Left ventricle myocardium inferior (tissue), 1 donor: ENCODE data around the gene TPX2. TPM values are rescaled to one million over a fixed set of nuclear protein-coding genes. Genes with fewer than 3 reads are reported as not detected.

Experiments used
- DNase-seq: peaks from one replicate; pipeline ENCODE4 v3.0.0-alpha.2; 2020
- H3K27ac ChIP-seq: fragments of 200-600 bp; replicated peaks from 2 replicates; pipeline ENCODE4 v1.8.0; 2021
- H3K27me3 ChIP-seq: fragments of 200-600 bp; 2 replicates; pipeline ENCODE4 v1.8.0; 2021; ENCODE audit warnings: low read depth
- H3K36me3 ChIP-seq: fragments of 200-600 bp; 2 replicates; pipeline ENCODE4 v1.8.0; 2021
- H3K4me1 ChIP-seq: fragments of 200-600 bp; 2 replicates; pipeline ENCODE4 v1.8.0; 2021
- H3K4me3 ChIP-seq: fragments of 200-600 bp; 2 replicates; pipeline ENCODE4 v1.8.0; 2021; ENCODE audit warnings: mild to moderate bottlenecking, moderate library complexity
- H3K9me3 ChIP-seq: fragments of 200-600 bp; replicated peaks from 2 replicates; pipeline ENCODE4 v1.8.0; 2021
- intact Hi-C: fragments of 100-400 bp; cut with micrococcal nuclease; formaldehyde crosslinking; loops from one replicate; pipeline ENCODE4 v1.11.0; 2022
- total RNA-seq: library from RNA; stranded (reverse); fragmentation: NEBNext Ultra II Directional; extraction: Animal tissue kit (Norgen Biotek cat#: 25700); gene quantifications from one replicate; pipeline ENCODE4 v1.2.1, GENCODE V29; 2021
- TF ChIP-seq, protein P1 (sequence below): fragments of 200-600 bp; IDR thresholded peaks from 2 replicates; pipeline ENCODE4 v1.8.0; 2021; ENCODE audit warnings: antibody characterized with exemption, mild to moderate bottlenecking, borderline replicate concordance
- donor health status: DM: no; HTN: yes; CAD: no; lungs with severe emphysema.

Gene TPX2
- total RNA-seq, 1 donor from 2014 or later, result 0.71 TPM

DNA sequence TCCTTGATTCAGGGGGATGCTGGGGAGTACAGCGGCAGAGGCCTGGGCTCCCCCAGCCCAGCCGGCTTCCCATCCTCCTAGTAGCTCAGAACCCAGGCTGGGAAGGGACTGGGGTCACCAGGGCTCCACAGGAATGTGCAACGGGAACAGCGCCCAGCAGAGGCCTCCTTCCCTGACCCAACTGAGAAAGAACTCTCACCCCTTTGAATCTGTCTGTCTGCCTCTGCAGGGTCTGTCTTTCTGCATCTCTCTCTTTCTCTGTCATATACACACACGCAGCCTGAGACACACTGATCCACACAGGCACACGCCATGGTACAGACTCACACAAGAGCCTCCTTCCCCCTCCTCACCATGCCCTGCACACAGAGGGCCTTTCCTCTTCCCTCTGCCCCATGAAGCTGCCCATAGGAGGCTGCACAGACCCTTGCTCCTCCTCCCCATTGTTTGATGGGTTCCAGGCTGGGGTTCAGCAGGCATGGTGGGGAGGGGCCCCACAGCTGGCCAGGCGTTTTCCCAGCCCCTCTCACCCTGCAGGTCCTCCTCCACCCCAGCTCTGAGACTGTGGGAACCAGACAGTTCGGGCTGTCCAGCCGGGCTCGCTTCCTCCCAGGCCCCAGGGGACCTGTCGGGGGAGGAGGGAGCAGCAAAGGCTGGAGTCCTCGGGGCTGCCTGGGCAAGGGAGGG is 103.5 kb downstream of the TPX2 start:
- peak; percentile 77 for DNase-seq
- TF ChIP-seq, protein P1, sequence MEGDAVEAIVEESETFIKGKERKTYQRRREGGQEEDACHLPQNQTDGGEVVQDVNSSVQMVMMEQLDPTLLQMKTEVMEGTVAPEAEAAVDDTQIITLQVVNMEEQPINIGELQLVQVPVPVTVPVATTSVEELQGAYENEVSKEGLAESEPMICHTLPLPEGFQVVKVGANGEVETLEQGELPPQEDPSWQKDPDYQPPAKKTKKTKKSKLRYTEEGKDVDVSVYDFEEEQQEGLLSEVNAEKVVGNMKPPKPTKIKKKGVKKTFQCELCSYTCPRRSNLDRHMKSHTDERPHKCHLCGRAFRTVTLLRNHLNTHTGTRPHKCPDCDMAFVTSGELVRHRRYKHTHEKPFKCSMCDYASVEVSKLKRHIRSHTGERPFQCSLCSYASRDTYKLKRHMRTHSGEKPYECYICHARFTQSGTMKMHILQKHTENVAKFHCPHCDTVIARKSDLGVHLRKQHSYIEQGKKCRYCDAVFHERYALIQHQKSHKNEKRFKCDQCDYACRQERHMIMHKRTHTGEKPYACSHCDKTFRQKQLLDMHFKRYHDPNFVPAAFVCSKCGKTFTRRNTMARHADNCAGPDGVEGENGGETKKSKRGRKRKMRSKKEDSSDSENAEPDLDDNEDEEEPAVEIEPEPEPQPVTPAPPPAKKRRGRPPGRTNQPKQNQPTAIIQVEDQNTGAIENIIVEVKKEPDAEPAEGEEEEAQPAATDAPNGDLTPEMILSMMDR, result no peak
- intact Hi-C loops, result no loop called here
- Histone ChIP-seq H3K27ac (peak overlapping the region; percentile 87), H3K36me3 (no peaks in the 10 kb centered on the region), H3K9me3 (no peaks in the 10 kb centered on the region), H3K27me3 (peaks cover 5% of the 10 kb centered on the region), H3K4me1 (peaks cover 52% of the 10 kb centered on the region), H3K4me3 (peak overlapping the region; percentile 64)

DNA sequence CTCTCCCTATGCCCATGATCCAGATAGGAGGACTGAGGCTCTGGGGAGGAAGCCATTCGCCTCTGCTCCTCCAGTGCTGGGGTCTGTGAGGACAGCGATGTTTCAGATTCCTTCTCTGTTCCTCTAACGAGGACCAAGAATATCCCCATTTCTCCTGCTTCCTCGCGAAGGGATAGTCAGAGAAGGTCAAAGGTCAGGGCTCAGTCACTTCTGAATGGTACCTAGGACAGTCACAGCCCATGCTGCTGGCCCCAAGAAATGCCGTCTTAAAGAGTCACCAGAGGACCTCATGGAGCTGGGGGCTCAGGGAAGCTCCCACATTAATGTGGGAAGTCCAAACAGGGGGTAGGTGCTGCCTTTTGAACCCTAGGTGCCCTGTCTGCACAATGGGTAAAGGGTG is 104.2 kb downstream of the TPX2 start:
- peaks cover 9% of the 10 kb centered on the region for H3K27me3 ChIP-seq
- H3K27ac ChIP-seq, result peak overlapping the region; percentile 87
- no peaks in the 10 kb centered on the region for H3K36me3 ChIP-seq
- intact Hi-C loops, result no loop called here
- TF ChIP-seq, protein P1, result no peak
- peaks cover 46% of the 10 kb centered on the region for H3K4me1 ChIP-seq
- no peak for DNase-seq
- no peaks in the 10 kb centered on the region for H3K9me3 ChIP-seq
- peak overlapping the region; percentile 64 for H3K4me3 ChIP-seq

DNA sequence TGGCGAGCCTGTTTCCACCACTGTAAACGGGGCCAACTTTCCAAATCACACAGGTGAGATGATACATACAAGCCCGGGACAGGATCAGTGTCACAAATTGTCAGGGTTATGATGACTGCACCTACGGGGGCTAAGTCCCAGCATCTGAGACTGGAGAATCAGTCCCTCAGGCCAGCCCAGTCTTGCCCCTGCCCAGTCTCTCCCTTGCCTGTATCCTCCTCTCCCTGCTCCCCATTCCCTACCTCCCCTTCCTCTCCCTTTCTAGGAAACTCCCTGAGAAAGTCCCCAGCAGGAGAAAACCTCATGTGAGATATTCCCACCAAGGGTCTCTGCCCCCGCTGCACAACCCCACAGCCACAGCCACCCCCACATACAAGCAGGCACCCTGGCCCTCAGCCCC is 104.8 kb downstream of the TPX2 start:
- intact Hi-C loops, result no loop called here

DNA sequence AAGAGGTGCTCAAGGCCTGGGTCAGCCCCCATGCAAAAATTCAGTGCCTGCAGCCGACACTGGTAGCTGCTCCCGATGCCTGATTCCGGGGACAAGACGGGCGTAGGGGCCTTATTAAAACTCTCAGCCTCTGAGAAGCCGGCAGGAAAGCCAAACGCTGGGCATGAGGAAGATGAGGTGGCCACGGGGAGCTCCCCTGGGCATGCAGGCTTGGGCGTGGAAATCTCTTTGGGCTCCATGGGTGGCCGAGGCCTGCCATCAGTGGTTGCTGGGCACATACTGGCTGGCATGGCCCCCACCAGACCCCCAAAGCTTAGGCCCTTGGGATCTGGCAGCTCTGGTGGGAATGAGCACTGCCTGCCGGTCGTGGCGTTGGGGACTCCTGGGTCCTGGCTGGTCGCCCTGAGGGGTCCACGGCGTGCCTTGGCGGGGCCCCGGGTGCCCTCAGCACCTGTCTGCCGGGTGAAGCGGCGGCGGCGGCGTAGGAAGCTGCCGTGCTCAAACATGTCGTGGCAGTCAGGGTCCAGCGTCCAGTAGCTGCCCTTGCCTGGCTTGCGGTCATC is 105.7 kb downstream of the TPX2 start:
- H3K27ac ChIP-seq, result peak overlapping the region; percentile 87

More for the DNA sequence above, 104.8 kb downstream of the TPX2 start:
- peak overlapping the region; percentile 87 for H3K27ac ChIP-seq
- peaks cover 40% of the 10 kb centered on the region for H3K4me1 ChIP-seq
- H3K9me3 ChIP-seq, result no peaks in the 10 kb centered on the region
- H3K27me3 ChIP-seq, result peaks cover 15% of the 10 kb centered on the region
- peak overlapping the region; percentile 64 for H3K4me3 ChIP-seq
- no peak for DNase-seq
- H3K36me3 ChIP-seq, result no peaks in the 10 kb centered on the region
- TF ChIP-seq, protein P1, result no peak

DNA sequence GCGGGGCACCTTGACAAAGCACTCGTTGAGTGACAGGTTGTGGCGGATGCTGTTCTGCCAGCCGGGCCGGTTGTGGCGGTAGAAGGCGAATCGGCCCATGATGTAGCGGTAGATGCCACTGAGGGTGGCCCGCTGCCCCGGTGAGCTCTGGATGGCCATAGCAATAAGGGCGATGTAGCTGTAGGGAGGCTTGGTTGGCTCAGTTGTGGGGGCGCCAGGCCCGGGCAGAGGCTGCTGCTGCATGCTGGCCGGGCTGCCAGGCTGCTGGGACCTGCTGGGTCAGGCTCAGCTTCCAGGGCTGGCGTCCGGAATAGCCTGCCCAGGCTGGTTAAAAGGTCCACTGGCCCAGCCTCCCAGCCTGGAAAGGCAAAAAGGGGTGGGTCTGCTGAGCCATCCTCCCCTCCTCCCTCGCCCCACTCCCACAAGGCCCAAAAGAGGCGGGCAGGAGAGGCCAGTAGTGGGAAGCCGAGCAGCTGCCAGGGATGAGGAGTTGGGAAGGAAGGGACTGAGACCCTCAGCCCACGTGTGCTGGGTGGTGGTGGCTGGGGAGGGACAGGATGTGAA is 106.3 kb downstream of the TPX2 start, which contains the start of gene FOXS1:
Gene FOXS1 (minus strand): TSS at position 305 of the 564 bp plus-strand sequence. CDS start 62 bp downstream, at position 243.
- peak; percentile 60 for DNase-seq
- H3K9me3 ChIP-seq, result no peaks in the 10 kb centered on the region
- peaks cover 32% of the 10 kb centered on the region for H3K4me1 ChIP-seq
- TF ChIP-seq, protein P1, result no peak
- H3K27ac ChIP-seq, result peak within 1 kb of the TSS; percentile 87
- no peaks in the 10 kb centered on the region for H3K36me3 ChIP-seq
- H3K4me3 ChIP-seq, result peak within 1 kb of the TSS; percentile 64
- intact Hi-C loops, result no loop called here
- peaks cover 30% of the 10 kb centered on the region for H3K27me3 ChIP-seq

More for the DNA sequence above, 105.7 kb downstream of the TPX2 start:
- Histone ChIP-seq H3K9me3 (no peaks in the 10 kb centered on the region), H3K27me3 (peaks cover 24% of the 10 kb centered on the region), H3K4me3 (peak overlapping the region; percentile 64), H3K36me3 (no peaks in the 10 kb centered on the region), H3K4me1 (peaks cover 33% of the 10 kb centered on the region)
- no peak for DNase-seq
- intact Hi-C loops, result no loop called here
- TF ChIP-seq, protein P1, result no peak
